ENCODE results near the gene TSHZ2. TPM values are rescaled to one million over a fixed set of nuclear protein-coding genes. Genes with fewer than 3 reads are reported as not detected.

TSHZ2 gene
- total and polyA plus RNA-seq, 2 of the 4 experiments (the other 2 are of a cell fraction) = under 0.01 to 0.02 TPM

DNA sequence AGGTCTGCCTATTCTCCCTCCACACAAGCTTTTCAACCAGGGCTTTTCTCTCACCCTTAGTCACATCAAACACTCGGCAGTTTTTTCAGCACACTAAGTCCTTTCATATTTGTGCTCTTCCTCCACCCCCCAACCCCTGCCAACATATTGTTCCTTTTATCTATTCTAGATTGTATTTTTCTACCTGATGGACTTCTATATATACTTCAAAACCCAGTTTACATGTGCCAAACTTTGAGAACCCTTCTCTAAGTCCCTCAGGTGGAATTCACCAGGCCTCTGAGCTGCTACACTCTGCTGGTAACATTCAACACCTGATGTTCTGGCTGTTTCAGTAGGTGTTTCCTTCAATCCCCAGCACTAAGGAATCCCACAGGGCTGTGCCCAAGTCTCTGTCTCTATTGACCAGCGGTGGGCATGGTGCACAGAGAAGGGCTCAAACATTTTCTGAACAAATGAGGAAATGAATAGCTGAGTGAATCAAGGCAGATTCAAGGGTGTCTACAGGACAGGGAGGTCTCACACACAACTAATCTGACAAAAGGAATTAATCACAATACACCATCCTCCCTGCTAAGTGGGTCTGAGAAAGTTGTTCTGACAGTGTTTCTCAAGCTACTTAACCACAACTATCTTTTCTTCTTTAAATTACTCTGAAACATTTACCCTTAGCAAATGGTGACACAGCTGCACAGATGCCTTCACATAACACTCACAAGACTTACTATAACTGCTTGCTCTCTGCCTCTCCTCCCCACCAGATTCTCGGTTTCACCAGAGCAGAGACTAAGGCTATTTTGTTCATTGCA is 166.5 kb downstream of the TSHZ2 start:
- Histone ChIP-seq H3K4ac (ENCODE audit: low read depth, low read length) (no peak overlapping the region), H3K9me1 (ENCODE audit: insufficient read depth, low read length) (no peaks in the 10 kb centered on the region), H2BK15ac (ENCODE audit: low read depth, low read length) (no peak overlapping the region), H3K79me1 (ENCODE audit: low read depth in 1 of 2, low read length in 2 of 2) (no peaks in the 10 kb centered on the region), H3K4me2 (ENCODE audit: low read depth, low read length) (no peak overlapping the region), H4K91ac (ENCODE audit: insufficient read depth, low read depth, low read length) (no peak overlapping the region), H3K4me3 (ENCODE audit: insufficient read depth, low read depth, low read length) (no peak overlapping the region), H3K14ac (replicated peaks; ENCODE audit: low read depth, low read length) (no peak overlapping the region), H2AK9ac (replicated peaks; ENCODE audit: low read depth, low read length, poor library complexity) (no peak overlapping the region), H3K18ac (ENCODE audit: low read depth, low read length) (no peak overlapping the region), H3K9ac (ENCODE audit: low read depth, low read length) (no peak overlapping the region), H4K5ac (ENCODE audit: low read depth, low read length) (no peak overlapping the region), H3K9me3 (ENCODE audit: control insufficient read depth, insufficient read depth, low read length) (no peaks in the 10 kb centered on the region), H3K23ac (ENCODE audit: low read depth, low read length) (no peak overlapping the region), H2AFZ (replicated peaks; ENCODE audit: low read length, poor library complexity) (no peak overlapping the region), H3K4me1 (ENCODE audit: control insufficient read depth, insufficient read depth, low read length) (no peaks in the 10 kb centered on the region), H3K27me3 (ENCODE audit: control insufficient read depth, insufficient read depth, low read length) (no peaks in the 10 kb centered on the region), H2AK5ac (ENCODE audit: low read depth, low read length) (no peak overlapping the region), H4K20me1 (ENCODE audit: insufficient read depth, low read length) (no peaks in the 10 kb centered on the region), H2BK20ac (ENCODE audit: low read depth, low read length) (no peak overlapping the region), H4K8ac (ENCODE audit: low read depth in 2 of 2, low read length in 2 of 2) (no peak overlapping the region), H3K27ac (ENCODE audit: insufficient read depth, low read length) (no peak overlapping the region), H2BK120ac (ENCODE audit: low read depth, low read length) (no peak overlapping the region), H3K36me3 (ENCODE audit: control insufficient read depth, insufficient read depth, low read length) (no peaks in the 10 kb centered on the region), H3K56ac (ENCODE audit: extremely low read depth, insufficient read depth, low read length) (no peak overlapping the region), H2BK5ac (ENCODE audit: low read depth, low read length, poor library complexity, severe bottlenecking) (no peak overlapping the region)
- intact Hi-C loops (cut with micrococcal nuclease) = no loop called here
- ChIA-PET CTCF (no interaction called here), POLR2A (ENCODE audit: unreplicated experiment) (no interaction called here)
- BruUV-seq (replicated peaks) = no TSS peak
- ATAC-seq (ENCODE audit: low read depth) (no peak), DNase-seq (no peak)
- dilution Hi-C loops (cut with HindIII; ENCODE audit: low sequenced_read_pairs, unreplicated experiment) = no loop called here
- no CpG with 5 or more reads among the region's 3 CpGs for WGBS, 2 experiments (ENCODE audit: extremely low coverage in 2 of 2, insufficient read length in 1 of 2)
- TF ChIP-seq MAZ (IDR thresholded peaks at IDR 0.05; ENCODE audit: borderline replicate concordance, low read depth, low read length) (no peak), RAD21 (IDR thresholded peaks at IDR 0.05; ENCODE audit: low read length) (no peak), CEBPB (IDR thresholded peaks at IDR 0.05; ENCODE audit: low read depth, low read length) (no peak), MAFK (IDR thresholded peaks at IDR 0.05; ENCODE audit: low read depth, low read length) (no peak), BHLHE40 (IDR thresholded peaks at IDR 0.05; ENCODE audit: low read depth, low read length) (no peak), POLR2A (IDR thresholded peaks at IDR 0.05; ENCODE audit: low read depth, low read length) (no peak), RCOR1 (IDR thresholded peaks at IDR 0.05; ENCODE audit: insufficient replicate concordance, low read length) (no peak), RFX5 (IDR thresholded peaks at IDR 0.05; ENCODE audit: low read depth, low read length) (no peak), NFE2L2 (IDR thresholded peaks at IDR 0.05; ENCODE audit: low read depth, low read length) (no peak), SMC3 (IDR thresholded peaks at IDR 0.05; ENCODE audit: low read depth, low read length) (no peak), CHD1 (IDR thresholded peaks at IDR 0.05; ENCODE audit: low read depth, low read length) (no peak)
- TF ChIP-seq, protein P1, sequence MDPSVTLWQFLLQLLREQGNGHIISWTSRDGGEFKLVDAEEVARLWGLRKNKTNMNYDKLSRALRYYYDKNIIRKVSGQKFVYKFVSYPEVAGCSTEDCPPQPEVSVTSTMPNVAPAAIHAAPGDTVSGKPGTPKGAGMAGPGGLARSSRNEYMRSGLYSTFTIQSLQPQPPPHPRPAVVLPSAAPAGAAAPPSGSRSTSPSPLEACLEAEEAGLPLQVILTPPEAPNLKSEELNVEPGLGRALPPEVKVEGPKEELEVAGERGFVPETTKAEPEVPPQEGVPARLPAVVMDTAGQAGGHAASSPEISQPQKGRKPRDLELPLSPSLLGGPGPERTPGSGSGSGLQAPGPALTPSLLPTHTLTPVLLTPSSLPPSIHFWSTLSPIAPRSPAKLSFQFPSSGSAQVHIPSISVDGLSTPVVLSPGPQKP (IDR thresholded peaks at IDR 0.05; ENCODE audit: borderline replicate concordance, low read depth, low read length) = no peak
- TF ChIP-seq, protein P2, sequence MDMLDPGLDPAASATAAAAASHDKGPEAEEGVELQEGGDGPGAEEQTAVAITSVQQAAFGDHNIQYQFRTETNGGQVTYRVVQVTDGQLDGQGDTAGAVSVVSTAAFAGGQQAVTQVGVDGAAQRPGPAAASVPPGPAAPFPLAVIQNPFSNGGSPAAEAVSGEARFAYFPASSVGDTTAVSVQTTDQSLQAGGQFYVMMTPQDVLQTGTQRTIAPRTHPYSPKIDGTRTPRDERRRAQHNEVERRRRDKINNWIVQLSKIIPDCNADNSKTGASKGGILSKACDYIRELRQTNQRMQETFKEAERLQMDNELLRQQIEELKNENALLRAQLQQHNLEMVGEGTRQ (IDR thresholded peaks at IDR 0.05; ENCODE audit: low read depth, low read length) = no peak
- TF ChIP-seq, protein P3, sequence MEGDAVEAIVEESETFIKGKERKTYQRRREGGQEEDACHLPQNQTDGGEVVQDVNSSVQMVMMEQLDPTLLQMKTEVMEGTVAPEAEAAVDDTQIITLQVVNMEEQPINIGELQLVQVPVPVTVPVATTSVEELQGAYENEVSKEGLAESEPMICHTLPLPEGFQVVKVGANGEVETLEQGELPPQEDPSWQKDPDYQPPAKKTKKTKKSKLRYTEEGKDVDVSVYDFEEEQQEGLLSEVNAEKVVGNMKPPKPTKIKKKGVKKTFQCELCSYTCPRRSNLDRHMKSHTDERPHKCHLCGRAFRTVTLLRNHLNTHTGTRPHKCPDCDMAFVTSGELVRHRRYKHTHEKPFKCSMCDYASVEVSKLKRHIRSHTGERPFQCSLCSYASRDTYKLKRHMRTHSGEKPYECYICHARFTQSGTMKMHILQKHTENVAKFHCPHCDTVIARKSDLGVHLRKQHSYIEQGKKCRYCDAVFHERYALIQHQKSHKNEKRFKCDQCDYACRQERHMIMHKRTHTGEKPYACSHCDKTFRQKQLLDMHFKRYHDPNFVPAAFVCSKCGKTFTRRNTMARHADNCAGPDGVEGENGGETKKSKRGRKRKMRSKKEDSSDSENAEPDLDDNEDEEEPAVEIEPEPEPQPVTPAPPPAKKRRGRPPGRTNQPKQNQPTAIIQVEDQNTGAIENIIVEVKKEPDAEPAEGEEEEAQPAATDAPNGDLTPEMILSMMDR (conservative IDR thresholded peaks at IDR 0.05; ENCODE audit: low read depth, low read length) = no peak
- in situ Hi-C loops (cut with MboI; ENCODE audit: low sequenced_read_pairs) = no loop called here

Data from IMR-90 (cell line).